NCI-H2196 (cell line): ENCODE measurements around the gene PCDHGA5.
"Not testable (repeated sequence)": the region's sequence is repeated elsewhere in the genome, so short reads cannot be mapped to it uniquely, and the experiment has no call there.

Source experiments
- DNase-seq: peaks from one replicate; lab custom pipeline; 2025; ENCODE audit not compliant: unreplicated experiment; lab: John Stamatoyannopoulos, UW

Gene PCDHGA5

GRCh38 chr5:141349917-141350619 is 13.9 kb upstream of the PCDHGA5 start, which contains the start of gene PCDHGB1:
TSS of gene PCDHGB1 (plus strand) at chr5:141350099. CDS start at chr5:141350261, 162 bp downstream.
- no peak for DNase-seq

DNA sequence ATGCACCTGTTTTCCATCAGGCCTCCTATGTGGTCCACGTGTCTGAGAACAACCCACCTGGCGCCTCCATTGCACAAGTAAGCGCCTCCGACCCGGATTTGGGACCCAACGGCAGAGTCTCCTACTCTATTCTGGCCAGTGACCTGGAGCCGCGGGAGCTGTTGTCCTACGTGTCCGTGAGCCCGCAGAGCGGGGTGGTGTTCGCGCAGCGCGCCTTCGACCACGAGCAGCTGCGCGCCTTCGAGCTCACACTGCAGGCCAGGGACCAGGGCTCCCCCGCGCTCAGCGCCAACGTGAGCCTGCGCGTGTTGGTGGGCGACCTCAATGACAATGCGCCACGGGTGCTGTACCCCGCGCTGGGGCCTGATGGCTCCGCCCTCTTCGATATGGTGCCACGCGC is 12.4 kb upstream of the PCDHGA5 start:
- DNase-seq, result no peak

GRCh38 chr5:141354900-141355469 is 9.0 kb upstream of the PCDHGA5 start, which contains the start of gene PCDHGA4:
TSS of gene PCDHGA4 (plus strand) at chr5:141355021. CDS start at chr5:141355108, 87 bp downstream.
- no peak for DNase-seq

- no peak for DNase-seq
Observed at GRCh38 chr5:141355641-141356040, 8.3 kb upstream of the PCDHGA5 start.

GRCh38 chr5:141356133-141356532 is 7.8 kb upstream of the PCDHGA5 start:
- DNase-seq, result no peak

DNA sequence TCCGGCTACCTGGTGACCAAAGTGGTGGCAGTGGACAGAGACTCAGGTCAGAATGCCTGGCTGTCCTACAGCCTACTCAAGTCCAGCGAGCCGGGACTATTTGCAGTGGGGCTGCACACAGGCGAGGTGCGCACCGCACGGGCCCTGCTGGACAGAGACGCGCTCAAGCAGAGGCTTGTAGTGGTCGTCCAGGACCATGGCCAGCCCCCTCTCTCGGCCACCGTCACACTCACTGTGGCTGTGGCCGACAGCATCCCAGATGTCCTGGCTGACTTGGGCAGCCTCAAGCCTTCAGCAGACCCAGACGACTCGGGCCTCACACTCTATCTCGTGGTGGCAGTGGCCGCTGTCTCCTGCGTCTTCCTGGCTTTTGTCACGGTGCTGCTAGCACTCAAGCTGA is 7.0 kb upstream of the PCDHGA5 start:
- no peak for DNase-seq

GRCh38 chr5:141359790-141360426 is 4.1 kb upstream of the PCDHGA5 start, which contains the start of gene PCDHGB2:
TSS of gene PCDHGB2 (plus strand) at chr5:141359994. CDS start at chr5:141360136, 142 bp downstream.
- DNase-seq, result no peak

DNA sequence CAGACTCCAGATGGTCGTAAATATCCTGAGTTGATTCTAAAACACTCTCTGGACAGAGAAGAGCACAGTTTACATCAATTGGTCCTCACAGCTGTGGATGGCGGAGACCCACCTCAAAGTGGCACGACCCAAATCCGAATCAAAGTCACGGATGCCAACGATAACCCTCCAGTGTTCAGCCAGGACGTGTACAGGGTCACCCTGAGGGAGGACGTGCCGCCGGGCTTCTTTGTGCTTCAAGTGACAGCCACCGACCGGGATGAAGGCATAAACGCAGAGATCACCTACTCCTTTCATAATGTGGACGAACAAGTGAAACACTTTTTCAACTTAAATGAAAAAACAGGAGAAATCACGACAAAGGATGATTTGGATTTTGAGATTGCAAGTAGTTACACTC is 3.3 kb upstream of the PCDHGA5 start:
- no peak for DNase-seq

DNA sequence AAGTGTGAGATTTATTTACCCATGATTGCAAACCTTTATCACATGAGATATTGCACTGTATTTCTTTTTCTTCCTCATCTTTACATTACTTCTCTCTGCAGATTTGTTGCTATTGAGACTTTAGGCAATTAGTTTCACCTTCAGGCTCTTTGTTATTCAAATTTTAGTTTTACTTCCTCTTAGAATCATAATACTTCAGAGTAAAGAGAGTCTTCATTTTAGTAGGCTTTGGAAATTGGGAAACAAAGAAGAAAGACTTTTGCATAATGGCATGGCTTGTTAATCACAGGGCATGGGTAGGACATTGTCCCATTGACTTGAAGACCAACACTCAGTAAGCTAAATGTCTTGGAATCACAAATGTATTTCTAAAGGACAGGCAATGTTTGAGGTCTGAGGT is 1.2 kb upstream of the PCDHGA5 start:
- no peak for DNase-seq

GRCh38 chr5:141366016-141366896 is 2.3 kb downstream of the PCDHGA5 start:
- no peak for DNase-seq

DNA sequence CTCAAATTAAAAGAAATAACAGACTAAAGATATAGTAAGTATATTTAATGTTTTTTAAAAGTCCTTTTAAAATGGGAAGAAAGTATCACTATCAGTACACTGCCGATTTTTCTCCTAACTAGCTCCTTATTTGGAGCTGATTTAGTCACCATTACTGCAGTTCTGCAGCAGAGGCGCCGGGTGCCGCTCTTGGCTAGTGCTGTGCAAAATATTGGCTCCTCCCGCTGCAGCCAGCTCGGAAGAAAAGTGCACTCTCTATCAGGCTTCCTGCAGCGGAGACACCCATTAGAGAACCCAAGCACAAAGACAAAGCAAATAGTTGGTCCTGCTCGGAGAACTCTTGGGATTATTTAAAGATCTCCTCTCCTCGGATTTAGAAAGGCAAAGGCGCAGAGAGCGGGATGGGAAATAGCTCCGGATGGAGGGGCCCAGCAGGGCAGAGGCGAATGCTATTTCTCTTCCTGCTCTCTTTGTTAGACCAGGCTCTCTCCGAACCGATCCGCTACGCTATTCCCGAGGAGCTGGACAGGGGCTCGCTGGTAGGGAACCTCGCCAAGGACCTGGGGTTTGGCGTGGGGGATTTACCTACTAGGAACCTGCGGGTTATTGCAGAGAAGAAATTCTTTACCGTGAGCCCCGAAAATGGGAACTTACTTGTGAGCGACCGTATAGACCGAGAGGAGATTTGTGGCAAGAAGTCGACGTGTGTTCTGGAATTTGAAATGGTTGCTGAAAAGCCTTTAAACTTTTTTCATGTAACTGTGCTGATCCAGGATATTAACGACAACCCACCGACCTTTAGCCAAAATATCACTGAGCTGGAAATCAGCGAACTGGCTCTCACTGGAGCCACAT is 6.3 kb downstream of the PCDHGA5 start, which contains the start of gene PCDHGB3:
Gene PCDHGB3, plus strand, starts transcription at position 249 of the 855 bp plus-strand sequence. Its CDS starts 153 bp downstream, at position 402.
- DNase-seq, result no peak

DNA sequence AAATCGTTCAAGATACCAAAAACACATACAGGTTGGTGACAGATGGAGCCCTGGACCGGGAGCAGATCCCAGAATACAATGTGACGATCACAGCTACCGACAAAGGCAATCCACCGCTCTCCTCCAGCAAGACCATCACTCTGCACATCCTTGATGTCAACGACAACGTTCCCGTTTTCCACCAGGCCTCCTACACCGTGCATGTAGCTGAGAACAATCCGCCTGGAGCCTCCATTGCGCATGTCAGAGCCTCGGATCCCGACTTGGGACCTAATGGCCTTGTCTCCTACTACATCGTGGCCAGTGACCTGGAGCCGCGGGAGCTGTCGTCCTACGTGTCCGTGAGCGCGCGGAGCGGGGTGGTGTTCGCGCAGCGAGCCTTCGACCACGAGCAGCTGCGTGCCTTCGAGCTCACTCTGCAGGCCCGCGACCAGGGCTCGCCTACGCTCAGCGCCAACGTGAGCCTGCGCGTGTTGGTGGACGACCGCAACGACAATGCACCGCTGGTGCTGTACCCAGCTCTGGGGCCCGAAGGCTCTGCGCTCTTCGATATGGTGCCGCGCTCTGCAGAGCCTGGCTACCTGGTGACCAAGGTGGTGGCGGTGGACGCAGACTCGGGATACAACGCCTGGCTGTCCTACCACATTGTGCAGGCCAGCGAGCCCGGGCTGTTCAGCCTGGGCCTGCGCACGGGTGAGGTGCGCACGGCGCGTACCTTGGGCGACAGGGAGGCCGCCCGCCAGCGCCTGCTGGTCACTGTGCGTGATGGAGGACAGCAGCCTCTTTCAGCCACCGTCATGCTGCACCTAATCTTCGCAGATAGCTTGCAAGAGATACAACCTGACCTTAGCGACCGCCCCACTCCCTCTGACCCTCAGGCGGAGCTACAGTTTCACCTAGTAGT is 7.9 kb downstream of the PCDHGA5 start:
- no peak for DNase-seq

DNA sequence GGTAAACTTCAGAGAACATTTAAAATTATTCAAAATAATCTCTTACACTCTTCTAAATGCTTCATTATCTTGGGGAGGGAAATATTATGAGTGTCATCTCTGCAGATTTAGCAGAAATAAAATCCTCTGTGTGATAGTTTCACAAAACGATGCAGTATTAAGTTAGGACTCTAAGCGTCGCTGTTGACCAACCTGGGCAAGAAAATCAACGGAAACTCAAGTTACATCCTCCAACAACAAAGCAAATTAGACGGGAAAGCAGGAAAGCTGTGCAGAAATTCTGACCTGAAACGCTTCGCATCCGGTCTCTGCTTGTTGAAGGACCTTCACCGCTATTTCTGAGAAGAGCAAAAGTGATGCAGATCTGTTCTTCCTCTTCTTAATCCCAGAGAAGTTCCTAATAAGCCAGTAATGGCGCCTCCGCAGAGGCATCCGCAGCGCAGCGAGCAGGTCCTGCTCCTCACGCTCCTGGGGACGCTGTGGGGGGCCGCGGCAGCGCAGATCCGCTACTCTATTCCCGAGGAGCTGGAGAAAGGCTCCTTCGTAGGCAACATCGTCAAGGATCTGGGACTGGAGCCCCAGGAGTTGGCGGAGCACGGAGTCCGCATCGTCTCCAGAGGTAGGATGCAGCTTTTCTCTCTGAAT is 9.8 kb downstream of the PCDHGA5 start, which contains the start of gene PCDHGA6:
Gene PCDHGA6, plus strand, starts transcription at position 219 of the 645 bp plus-strand sequence. Its CDS starts 193 bp downstream, at position 412.
- no peak for DNase-seq

DNA sequence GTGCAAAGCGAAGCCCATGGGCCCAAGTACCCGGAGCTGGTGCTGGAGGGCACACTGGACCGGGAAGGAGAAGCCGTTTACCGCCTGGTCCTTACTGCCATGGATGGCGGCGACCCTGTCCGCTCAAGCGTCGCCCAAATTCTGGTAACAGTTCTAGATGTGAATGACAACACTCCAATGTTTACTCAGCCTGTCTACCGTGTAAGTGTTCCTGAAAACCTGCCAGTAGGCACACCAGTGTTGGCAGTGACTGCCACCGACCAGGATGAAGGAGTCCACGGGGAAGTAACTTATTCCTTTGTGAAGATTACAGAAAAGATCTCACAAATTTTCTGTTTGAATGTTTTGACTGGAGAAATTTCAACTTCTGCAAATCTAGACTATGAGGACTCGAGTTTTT is 10.7 kb downstream of the PCDHGA5 start:
- DNase-seq, result no peak

GRCh38 chr5:141375444-141376155 is 11.6 kb downstream of the PCDHGA5 start:
- DNase-seq, result not testable (repeated sequence)

GRCh38 chr5:141382469-141383294 is 18.7 kb downstream of the PCDHGA5 start, which contains the start of gene PCDHGA7:
TSS of gene PCDHGA7 (plus strand) at chr5:141382742. CDS start at chr5:141382900, 158 bp downstream.
- no peak for DNase-seq

- no peak for DNase-seq
Observed at GRCh38 chr5:141383345-141383744, 19.4 kb downstream of the PCDHGA5 start.
